ENCODE data around the gene ALDH2.

DNA sequence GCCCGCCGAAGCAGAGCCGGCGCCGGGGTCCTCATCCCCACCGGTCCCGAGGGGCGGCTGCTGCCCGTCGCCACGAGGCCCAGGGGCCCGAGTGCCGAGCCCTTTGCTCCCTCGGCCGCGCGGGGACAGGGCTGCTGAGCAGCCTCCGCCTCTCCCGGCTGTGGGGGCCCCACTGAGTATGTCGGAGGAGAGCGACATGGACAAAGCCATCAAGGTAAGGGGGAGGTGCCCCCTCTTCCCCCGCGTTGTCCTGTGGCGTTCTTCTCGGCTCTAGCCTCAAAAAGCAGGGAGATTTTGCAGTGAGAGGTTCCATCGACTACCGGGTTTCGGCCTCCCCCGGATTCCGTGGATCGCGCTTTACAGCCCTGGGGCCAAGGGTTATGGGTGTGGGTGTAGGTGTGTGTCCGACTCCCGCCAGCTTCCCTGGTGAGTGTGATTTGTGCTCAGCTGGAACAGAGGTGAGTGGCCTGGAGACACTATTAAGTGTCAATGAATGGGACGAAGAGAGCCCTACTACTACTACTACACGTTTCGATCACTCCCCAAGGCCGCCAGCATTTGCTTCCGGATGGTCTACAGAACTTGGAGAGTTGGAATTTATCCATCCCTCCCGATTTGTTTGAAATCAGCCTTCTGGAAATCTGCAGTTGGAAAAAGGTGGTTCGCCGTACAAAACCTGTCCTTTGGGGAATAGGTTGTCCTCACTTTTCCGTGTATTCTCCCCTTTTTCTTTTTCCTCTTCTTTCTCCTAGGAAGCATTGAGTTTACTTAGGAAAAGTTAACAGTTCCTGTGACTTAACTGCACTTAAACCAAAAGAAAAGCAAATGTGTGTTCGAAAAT is 76.0 kb downstream of the ALDH2 start:
- TF ChIP-seq, protein P1, sequence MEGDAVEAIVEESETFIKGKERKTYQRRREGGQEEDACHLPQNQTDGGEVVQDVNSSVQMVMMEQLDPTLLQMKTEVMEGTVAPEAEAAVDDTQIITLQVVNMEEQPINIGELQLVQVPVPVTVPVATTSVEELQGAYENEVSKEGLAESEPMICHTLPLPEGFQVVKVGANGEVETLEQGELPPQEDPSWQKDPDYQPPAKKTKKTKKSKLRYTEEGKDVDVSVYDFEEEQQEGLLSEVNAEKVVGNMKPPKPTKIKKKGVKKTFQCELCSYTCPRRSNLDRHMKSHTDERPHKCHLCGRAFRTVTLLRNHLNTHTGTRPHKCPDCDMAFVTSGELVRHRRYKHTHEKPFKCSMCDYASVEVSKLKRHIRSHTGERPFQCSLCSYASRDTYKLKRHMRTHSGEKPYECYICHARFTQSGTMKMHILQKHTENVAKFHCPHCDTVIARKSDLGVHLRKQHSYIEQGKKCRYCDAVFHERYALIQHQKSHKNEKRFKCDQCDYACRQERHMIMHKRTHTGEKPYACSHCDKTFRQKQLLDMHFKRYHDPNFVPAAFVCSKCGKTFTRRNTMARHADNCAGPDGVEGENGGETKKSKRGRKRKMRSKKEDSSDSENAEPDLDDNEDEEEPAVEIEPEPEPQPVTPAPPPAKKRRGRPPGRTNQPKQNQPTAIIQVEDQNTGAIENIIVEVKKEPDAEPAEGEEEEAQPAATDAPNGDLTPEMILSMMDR (IDR thresholded peaks at IDR 0.05) = no peak
- TF ChIP-seq EP300 (IDR thresholded peaks at IDR 0.05) = no peak
